NB4 (cell line): ENCODE results near the gene DCLK3.

Experiments
- CTCF ChIP-seq: IDR thresholded peaks from one replicate; pipeline ENCODE4 v1.5.1; 2012; ENCODE audit warnings: low read depth, low read length
- MAX ChIP-seq: IDR thresholded peaks from 2 replicates; pipeline ENCODE4 v1.6.1; 2011; ENCODE audit warnings: low read depth, low read length
- MYC ChIP-seq: IDR thresholded peaks from 2 replicates; pipeline ENCODE4 v1.6.1; 2011; ENCODE audit warnings: low read depth, low read length
- POLR2A ChIP-seq: IDR thresholded peaks from 2 replicates; pipeline ENCODE4 v1.6.1; 2011; ENCODE audit warnings: mild to moderate bottlenecking; ENCODE audit not compliant: insufficient read length; ENCODE audit errors: extremely low read depth

GRCh38 chr3:36763850-36764703 lies at the start of gene DCLK3:
- TF ChIP-seq POLR2A (no peak), CTCF (no peak), MYC (no peak), MAX (no peak)
